ENCODE results near the gene STX5.

STX5 gene, protein sequence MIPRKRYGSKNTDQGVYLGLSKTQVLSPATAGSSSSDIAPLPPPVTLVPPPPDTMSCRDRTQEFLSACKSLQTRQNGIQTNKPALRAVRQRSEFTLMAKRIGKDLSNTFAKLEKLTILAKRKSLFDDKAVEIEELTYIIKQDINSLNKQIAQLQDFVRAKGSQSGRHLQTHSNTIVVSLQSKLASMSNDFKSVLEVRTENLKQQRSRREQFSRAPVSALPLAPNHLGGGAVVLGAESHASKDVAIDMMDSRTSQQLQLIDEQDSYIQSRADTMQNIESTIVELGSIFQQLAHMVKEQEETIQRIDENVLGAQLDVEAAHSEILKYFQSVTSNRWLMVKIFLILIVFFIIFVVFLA

DNA sequence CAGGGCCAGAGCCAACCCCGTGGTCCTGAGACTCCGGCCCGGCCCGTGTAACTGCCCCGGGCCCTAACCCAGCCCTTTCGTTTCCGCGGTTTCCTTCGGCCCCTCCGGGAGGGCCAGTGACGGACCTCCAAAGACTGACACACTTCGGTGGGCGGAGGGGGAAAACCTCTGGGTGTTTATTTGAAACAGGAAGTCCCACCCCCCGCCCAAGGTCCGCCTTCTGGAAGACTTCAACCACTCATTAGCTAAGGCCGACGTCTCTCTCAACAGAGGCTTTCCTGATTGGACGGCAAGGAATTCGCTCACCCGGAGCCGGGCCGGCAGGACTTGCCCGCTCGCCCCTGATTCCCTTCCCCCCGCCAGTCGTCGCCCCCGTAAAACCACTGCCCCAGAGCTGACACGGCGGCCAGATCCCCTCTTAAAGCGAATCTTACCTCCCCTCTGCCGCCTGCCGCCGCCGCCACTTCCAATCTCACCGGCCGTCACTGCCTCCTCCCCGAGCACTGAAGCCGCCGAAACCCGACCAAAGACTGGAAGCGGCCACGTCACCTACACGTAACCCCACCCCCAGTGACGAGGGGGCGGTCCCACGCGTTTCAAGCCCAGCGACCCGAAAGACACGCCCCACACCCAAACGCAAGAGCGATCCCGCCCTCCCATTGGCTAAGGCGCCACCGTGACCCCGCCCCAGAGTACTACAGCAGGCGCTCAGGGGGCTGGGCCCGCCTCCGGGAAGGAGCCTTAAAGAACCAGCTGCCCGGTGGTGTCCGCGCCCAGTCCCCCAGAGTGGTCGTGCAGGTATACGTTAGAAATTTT lies at the start of gene STX5:
TSS of gene STX5 (minus strand) at position 532 of the 816 bp plus-strand sequence. CDS start 808 bp downstream, outside the sequence.
- Histone ChIP-seq H3K36me3 (ENCODE audit: control insufficient read depth in 2 of 2, insufficient read depth in 2 of 2, low read length in 2 of 2) (peaks cover 27 to 31% of the 10 kb centered on the region in 2 donors), H3K9me3 (ENCODE audit: control insufficient read depth in 2 of 2, low read length in 2 of 2) (no peaks in the 10 kb centered on the region), H3K27me3 (ENCODE audit: control insufficient read depth in 1 of 2, insufficient read depth in 2 of 2, low read length in 2 of 2) (no peaks in the 10 kb centered on the region), H3K9ac (ENCODE audit: low read length in 2 of 2) (peak within 1 kb of the TSS; percentile 96 to 99), H3K4me3 (ENCODE audit: low read length in 2 of 2) (peak within 1 kb of the TSS; percentile 92 to 94), H3K4me1 (ENCODE audit: control insufficient read depth, insufficient read depth, low read length) (peaks cover 21% of the 10 kb centered on the region), H3K27ac (ENCODE audit: low read length) (peak within 1 kb of the TSS; percentile 96)

DNA sequence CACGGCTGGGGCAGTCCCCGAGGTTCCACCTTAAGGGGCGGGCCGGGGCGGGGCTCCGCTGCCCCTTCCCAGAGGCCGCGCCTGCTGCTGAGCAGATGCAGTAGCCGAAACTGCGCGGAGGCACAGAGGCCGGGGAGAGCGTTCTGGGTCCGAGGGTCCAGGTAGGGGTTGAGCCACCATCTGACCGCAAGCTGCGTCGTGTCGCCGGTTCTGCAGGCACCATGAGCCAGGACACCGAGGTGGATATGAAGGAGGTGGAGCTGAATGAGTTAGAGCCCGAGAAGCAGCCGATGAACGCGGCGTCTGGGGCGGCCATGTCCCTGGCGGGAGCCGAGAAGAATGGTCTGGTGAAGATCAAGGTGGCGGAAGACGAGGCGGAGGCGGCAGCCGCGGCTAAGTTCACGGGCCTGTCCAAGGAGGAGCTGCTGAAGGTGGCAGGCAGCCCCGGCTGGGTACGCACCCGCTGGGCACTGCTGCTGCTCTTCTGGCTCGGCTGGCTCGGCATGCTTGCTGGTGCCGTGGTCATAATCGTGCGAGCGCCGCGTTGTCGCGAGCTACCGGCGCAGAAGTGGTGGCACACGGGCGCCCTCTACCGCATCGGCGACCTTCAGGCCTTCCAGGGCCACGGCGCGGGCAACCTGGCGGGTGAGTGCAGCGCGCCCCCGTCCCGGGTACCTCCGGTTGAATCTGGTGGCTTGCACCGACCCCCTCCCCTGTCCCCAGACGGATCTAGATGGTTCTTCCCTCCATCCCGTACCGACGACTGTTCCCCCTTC lies 49.1 kb upstream of the STX5 start, which contains the start of gene SLC3A2:
TSS of gene SLC3A2 (plus strand) at position 94 of the 776 bp plus-strand sequence. CDS start at position 222, 128 bp downstream.
- Histone ChIP-seq H3K9me3 (ENCODE audit: control insufficient read depth in 2 of 2, low read length in 2 of 2) (no peaks in the 10 kb centered on the region), H3K27ac (ENCODE audit: low read length) (peak within 1 kb of the TSS; percentile 98), H3K4me3 (ENCODE audit: low read length in 2 of 2) (peak within 1 kb of the TSS; percentile 98 to 100)

DNA sequence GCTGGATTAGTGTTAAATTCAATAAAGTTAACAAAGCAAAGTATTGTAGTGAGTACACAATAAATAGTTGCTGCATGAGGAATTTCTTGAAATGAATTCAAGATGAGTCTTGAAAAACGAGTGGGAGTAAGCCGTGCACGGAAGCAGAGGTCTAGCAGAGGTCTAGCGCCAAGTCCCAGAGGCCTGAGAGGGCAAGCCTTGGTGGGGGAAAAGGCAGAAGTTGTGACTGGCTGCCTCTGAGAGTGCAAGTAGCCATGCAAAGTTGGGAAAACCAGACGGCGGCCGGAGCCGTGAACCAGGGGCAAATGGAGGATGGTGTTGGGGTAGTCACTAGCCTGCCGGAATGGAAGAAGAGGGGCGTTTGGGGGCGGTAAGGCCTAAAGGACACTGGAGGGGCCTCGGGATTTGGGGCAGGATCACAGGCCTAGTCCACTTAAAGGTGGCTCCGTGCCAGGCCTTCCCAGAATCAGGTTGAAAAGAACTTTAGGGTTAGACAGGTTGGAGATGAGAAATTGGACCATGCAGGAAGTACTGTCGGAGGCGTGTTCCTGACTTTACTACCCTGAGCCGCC lies 48.5 kb upstream of the STX5 start:
- Histone ChIP-seq H3K9me3 (ENCODE audit: control insufficient read depth in 2 of 2, low read length in 2 of 2) (no peaks in the 10 kb centered on the region), H3K36me3 (ENCODE audit: control insufficient read depth in 2 of 2, insufficient read depth in 2 of 2, low read length in 2 of 2) (peaks cover 25% of the 10 kb centered on the region in 2 donors), H3K27ac (ENCODE audit: low read length) (peak overlapping the region; percentile 98), H3K4me1 (ENCODE audit: control insufficient read depth, insufficient read depth, low read length) (peaks cover 35% of the 10 kb centered on the region), H3K9ac (ENCODE audit: low read length in 2 of 2) (peak overlapping the region; percentile 99 to 100), H3K4me3 (ENCODE audit: low read length in 2 of 2) (peak overlapping the region; percentile 98 to 100), H3K27me3 (ENCODE audit: control insufficient read depth in 1 of 2, insufficient read depth in 2 of 2, low read length in 2 of 2) (no peaks in the 10 kb centered on the region)

More for the DNA sequence above, 49.1 kb upstream of the STX5 start, which contains the start of gene SLC3A2:
- Histone ChIP-seq H3K4me1 (ENCODE audit: control insufficient read depth, insufficient read depth, low read length) (peaks cover 39% of the 10 kb centered on the region), H3K27me3 (ENCODE audit: control insufficient read depth in 1 of 2, insufficient read depth in 2 of 2, low read length in 2 of 2) (no peaks in the 10 kb centered on the region), H3K36me3 (ENCODE audit: control insufficient read depth in 2 of 2, insufficient read depth in 2 of 2, low read length in 2 of 2) (peaks cover 31% of the 10 kb centered on the region in 2 donors), H3K9ac (ENCODE audit: low read length in 2 of 2) (peak within 1 kb of the TSS; percentile 99 to 100)

DNA sequence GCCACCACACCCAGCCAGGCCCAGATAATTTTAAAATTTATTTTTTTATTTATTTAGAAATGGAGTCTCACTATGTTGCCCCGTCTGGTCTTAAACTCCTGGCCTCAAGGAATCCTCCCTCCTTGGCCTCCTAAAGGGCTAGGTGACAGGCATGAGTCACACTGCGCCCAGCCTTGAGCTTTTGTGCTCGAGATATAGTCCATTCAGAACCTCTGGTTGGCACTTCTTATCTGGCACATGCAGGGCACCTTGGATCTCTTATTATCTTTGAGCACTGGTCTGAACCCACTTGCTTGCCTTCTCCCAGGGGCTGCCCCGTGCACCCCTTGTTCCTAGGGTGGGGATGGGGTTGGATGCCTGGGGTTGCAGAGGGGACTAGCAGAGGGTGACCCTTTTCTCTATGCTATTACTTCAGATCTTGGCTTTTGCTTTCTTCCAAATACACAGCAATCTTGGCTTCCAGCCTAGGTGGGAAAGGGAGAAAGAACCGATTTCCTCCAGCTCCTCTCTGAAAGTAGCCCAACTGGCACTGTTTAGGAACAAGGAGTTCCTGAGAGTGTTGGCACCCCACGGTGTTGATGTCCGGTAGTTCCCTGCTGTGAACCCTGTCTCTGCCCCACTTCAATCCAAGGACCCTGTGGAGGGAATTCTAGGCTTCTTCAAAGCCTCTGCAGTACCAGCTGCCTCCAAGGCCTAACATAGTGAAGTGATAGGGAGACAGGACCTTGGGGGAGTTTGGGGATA lies 47.6 kb upstream of the STX5 start:
- Histone ChIP-seq H3K4me3 (ENCODE audit: low read length in 2 of 2) (peak overlapping the region; percentile 98 to 100), H3K27me3 (ENCODE audit: control insufficient read depth in 1 of 2, insufficient read depth in 2 of 2, low read length in 2 of 2) (no peaks in the 10 kb centered on the region), H3K4me1 (ENCODE audit: control insufficient read depth, insufficient read depth, low read length) (peaks cover 32% of the 10 kb centered on the region), H3K9me3 (ENCODE audit: control insufficient read depth in 2 of 2, low read length in 2 of 2) (no peaks in the 10 kb centered on the region), H3K27ac (ENCODE audit: low read length) (peak overlapping the region; percentile 98), H3K36me3 (ENCODE audit: control insufficient read depth in 2 of 2, insufficient read depth in 2 of 2, low read length in 2 of 2) (peaks cover 18% of the 10 kb centered on the region in 2 donors), H3K9ac (ENCODE audit: low read length in 2 of 2) (peak overlapping the region; percentile 99 to 100)

DNA sequence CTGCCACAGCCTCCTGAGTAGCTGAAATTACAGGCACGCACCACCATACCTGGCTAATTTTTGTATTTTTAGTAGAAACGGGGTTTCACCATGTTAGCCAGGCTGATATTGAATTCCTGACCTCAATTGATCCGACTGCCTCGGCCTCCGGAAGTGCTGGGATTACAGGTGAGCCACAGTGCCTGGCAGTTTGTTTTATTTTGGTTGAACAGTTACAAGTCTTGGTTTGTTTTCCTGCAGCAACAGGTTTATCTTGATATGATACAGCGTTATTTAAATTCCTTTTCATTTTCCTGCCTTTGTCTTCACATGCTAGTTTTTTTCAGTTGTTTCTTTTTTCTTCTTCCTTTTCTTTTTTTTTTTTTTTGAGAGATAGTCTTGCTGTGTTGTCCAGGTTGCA lies 44.9 kb upstream of the STX5 start:
- Histone ChIP-seq H3K4me3 (ENCODE audit: low read length in 2 of 2) (no peak overlapping the region), H3K27me3 (ENCODE audit: control insufficient read depth in 1 of 2, insufficient read depth in 2 of 2, low read length in 2 of 2) (no peaks in the 10 kb centered on the region), H3K9ac (ENCODE audit: low read length in 2 of 2) (no peak overlapping the region), H3K9me3 (ENCODE audit: control insufficient read depth in 2 of 2, low read length in 2 of 2) (no peaks in the 10 kb centered on the region), H3K4me1 (ENCODE audit: control insufficient read depth, insufficient read depth, low read length) (peaks cover 14% of the 10 kb centered on the region), H3K27ac (ENCODE audit: low read length) (no peak overlapping the region), H3K36me3 (ENCODE audit: control insufficient read depth in 2 of 2, insufficient read depth in 2 of 2, low read length in 2 of 2) (no peaks in the 10 kb centered on the region)

DNA sequence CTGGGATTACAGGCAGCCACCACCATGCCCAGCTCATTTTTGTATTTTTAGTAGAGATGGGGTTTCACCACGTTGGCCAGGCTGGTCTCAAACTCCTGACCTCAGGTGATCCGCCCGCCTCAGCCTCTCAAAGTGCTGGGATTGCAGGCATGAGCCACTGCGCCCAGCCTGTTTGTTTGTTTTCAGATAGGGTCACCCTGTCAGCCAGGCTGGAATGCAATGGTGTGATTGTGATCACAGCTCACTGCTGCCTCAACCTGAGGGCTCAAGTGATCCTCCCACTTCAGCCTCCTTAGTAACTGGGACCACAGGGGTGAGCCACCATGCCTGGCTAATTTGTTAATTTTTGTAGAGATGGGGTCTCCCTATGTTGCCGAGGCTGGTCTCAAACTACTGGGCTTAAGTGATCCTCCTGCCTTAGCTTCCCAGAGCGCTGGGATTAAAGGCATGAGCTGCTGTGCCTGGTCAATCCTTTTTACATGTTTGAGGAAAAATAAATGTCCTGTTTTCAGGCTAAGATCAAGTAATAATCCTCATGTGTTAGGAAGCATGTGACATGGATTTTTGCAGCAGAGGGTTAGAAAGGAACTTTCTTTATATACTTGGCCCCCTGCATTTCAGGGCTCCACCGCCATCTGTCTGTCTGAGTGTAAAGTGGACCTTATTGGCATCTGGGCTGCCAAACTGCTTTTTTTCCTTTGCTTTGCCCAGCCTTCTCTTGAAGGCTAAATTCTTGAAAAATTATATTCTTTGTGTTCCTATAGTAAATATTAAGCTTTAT lies 44.0 kb upstream of the STX5 start:
- Histone ChIP-seq H3K4me1 (ENCODE audit: control insufficient read depth, insufficient read depth, low read length) (peaks cover 14% of the 10 kb centered on the region), H3K27ac (ENCODE audit: low read length) (no peak overlapping the region), H3K27me3 (ENCODE audit: control insufficient read depth in 1 of 2, insufficient read depth in 2 of 2, low read length in 2 of 2) (no peaks in the 10 kb centered on the region)

DNA sequence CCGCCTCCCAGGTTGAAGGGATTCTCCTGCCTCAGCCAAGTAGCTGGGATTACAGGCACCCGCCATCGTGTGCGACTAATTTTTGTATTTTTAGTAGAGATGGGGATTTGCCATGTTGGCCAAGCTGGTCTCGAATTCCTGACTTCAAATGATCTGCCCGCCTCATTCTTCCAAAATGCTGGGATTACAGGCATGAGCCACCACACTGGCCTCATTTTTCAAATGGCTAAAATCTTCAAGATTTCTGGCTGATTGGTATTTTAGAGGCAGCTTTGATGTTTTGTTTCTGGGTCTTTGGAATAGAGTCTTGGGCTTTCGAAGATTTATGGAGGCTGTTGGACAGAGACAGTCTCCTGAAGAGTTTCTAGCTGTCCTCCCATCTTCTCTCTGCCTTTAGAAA lies 43.0 kb upstream of the STX5 start:
- Histone ChIP-seq H3K27ac (ENCODE audit: low read length) (no peak overlapping the region), H3K36me3 (ENCODE audit: control insufficient read depth in 2 of 2, insufficient read depth in 2 of 2, low read length in 2 of 2) (no peaks in the 10 kb centered on the region), H3K9ac (ENCODE audit: low read length in 2 of 2) (no peak overlapping the region), H3K4me3 (ENCODE audit: low read length in 2 of 2) (no peak overlapping the region), H3K9me3 (ENCODE audit: control insufficient read depth in 2 of 2, low read length in 2 of 2) (no peaks in the 10 kb centered on the region), H3K27me3 (ENCODE audit: control insufficient read depth in 1 of 2, insufficient read depth in 2 of 2, low read length in 2 of 2) (no peaks in the 10 kb centered on the region), H3K4me1 (ENCODE audit: control insufficient read depth, insufficient read depth, low read length) (peaks cover 6% of the 10 kb centered on the region)

More for the DNA sequence above, 44.0 kb upstream of the STX5 start:
- H3K9me3 ChIP-seq (ENCODE audit: control insufficient read depth in 2 of 2, low read length in 2 of 2), result no peaks in the 10 kb centered on the region
- no peak overlapping the region for H3K4me3 ChIP-seq (ENCODE audit: low read length in 2 of 2)
- H3K36me3 ChIP-seq (ENCODE audit: control insufficient read depth in 2 of 2, insufficient read depth in 2 of 2, low read length in 2 of 2), result no peaks in the 10 kb centered on the region
- H3K9ac ChIP-seq (ENCODE audit: low read length in 2 of 2), result no peak overlapping the region

DNA sequence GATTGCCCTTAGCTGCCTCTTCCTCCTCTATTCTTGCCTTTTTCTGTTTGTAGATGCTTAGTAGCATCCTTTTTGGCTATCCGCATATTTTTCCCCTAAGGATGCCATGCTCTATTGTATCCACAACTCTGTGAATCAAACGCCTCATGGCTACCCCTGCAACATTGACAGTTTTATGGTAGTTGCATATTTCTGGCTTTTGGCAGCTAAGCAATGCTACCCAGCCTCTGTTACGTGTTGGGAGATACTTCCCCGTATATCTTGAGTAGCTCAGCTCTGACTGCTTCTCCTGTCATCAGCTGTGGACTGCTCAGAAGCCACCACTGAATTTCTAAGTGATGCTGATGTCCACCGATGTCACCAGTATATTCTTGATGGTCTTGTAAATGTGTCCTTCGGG lies 33.8 kb upstream of the STX5 start:
- Histone ChIP-seq H3K27ac (ENCODE audit: low read length) (no peak overlapping the region), H3K36me3 (ENCODE audit: control insufficient read depth in 2 of 2, insufficient read depth in 2 of 2, low read length in 2 of 2) (no peaks in the 10 kb centered on the region), H3K4me3 (ENCODE audit: low read length in 2 of 2) (no peak overlapping the region), H3K9me3 (ENCODE audit: control insufficient read depth in 2 of 2, low read length in 2 of 2) (no peaks in the 10 kb centered on the region), H3K27me3 (ENCODE audit: control insufficient read depth in 1 of 2, insufficient read depth in 2 of 2, low read length in 2 of 2) (no peaks in the 10 kb centered on the region), H3K9ac (ENCODE audit: low read length in 2 of 2) (no peak overlapping the region), H3K4me1 (ENCODE audit: control insufficient read depth, insufficient read depth, low read length) (no peaks in the 10 kb centered on the region)

DNA sequence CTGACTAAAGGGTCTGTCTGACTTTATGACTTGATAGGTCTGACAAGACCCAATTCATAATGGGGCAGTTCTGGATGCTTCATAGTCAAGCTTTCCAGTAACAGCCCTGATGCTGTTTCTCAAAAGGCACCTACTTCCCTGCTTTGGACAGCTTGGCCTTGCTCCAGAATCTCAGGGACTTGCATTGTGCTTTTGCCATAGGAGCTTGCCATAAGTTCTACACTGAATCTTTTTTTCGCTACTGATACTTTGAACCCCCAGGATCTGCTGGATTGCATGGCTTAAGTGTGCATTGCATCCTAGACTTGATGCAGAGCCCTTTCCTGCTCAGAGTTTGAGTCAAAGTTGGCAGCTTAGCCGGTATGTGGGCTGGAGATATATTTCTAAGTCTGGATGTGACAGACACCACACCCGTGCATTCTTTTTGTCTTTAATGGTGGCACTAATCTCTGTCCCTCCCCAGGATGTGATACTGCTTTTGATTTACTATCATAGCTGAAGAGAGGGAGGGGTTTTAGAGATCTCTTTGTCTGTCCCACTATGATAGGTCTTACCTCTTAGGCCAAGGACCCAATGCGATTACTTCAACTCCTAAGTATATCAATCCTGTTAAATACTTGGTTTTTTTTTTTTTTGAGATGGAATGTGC lies 32.0 kb upstream of the STX5 start:
- H3K9ac ChIP-seq (ENCODE audit: low read length in 2 of 2), result no peak overlapping the region
- no peaks in the 10 kb centered on the region for H3K27me3 ChIP-seq (ENCODE audit: control insufficient read depth in 1 of 2, insufficient read depth in 2 of 2, low read length in 2 of 2)
- H3K27ac ChIP-seq (ENCODE audit: low read length), result no peak overlapping the region
- H3K9me3 ChIP-seq (ENCODE audit: control insufficient read depth in 2 of 2, low read length in 2 of 2), result no peaks in the 10 kb centered on the region
- no peaks in the 10 kb centered on the region for H3K4me1 ChIP-seq (ENCODE audit: control insufficient read depth, insufficient read depth, low read length)
- no peaks in the 10 kb centered on the region for H3K36me3 ChIP-seq (ENCODE audit: control insufficient read depth in 2 of 2, insufficient read depth in 2 of 2, low read length in 2 of 2)
- H3K4me3 ChIP-seq (ENCODE audit: low read length in 2 of 2), result no peak overlapping the region
